ENCODE data around the gene PPP2R2D.
"Not testable (repeated sequence)": the region's sequence is repeated elsewhere in the genome, so short reads cannot be mapped to it uniquely, and the experiment has no call there.

Gene PPP2R2D

DNA sequence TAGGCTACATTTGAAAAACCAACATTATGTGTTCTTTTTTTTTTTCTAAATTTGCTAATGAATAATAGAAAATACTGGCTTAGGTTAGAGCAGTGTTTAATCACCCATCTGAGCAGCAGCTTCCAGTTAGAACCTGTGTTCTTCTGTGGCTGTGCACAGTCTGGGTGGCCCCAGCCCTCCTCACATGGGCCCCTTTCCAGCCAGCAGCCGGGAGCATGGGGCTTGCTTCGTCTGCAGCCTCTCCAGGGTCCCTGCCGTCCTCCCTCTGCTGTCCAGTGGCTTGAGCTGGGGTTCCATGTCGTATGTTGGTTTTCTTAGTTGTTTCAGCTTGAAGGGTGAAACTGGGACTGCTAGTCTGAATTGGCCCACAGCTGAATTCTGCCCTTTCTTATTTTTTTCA is 43.6 kb downstream of the PPP2R2D start:
- Histone ChIP-seq H3K27me3 (no peaks in the 10 kb centered on the region), H3K4me3 (no peak overlapping the region), H4K20me1 (peaks cover 65% of the 10 kb centered on the region), H3K9ac (no peak overlapping the region), H3K9me3 (no peaks in the 10 kb centered on the region), H3K4me1 (no peaks in the 10 kb centered on the region), H3K4me2 (no peak overlapping the region), H3K36me3 (peaks cover 99% of the 10 kb centered on the region), H3K27ac (no peak overlapping the region)
- TF ChIP-seq Cebpa-rat (IDR thresholded peaks at IDR 0.05), result no peak

DNA sequence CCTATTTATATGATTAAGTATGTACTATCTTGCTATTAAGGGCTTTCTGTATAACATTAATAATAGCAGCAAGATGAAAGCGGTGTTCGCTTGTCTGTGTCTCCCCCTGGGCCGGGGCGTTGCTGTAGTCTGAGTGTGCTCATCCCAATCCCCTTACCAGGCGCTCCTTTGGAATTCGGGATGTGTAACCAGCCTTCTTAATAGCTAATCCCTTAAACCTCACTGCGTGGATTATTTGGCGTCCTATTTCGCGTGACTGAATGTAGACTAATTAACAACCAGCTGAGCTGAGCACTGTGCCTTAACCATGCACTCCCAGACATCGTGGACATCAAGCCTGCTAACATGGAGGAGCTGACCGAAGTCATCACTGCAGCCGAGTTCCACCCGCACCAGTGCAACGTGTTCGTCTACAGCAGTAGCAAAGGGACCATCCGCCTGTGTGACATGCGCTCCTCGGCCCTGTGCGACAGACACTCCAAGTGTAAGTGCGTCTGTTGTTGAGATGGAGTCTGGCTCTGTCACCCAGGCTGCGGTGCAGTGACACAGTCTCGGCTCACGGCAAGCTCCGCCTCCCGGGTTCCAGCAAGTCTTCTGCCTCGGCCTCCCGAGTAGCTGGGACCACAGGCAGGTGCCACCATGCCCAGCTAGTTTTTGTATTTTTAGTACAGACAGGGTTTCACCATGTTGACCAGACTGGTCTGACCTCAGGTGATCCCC is 44.3 kb downstream of the PPP2R2D start:
- Histone ChIP-seq H4K20me1 (peaks cover 62% of the 10 kb centered on the region), H3K27ac (no peak overlapping the region), H3K4me1 (no peaks in the 10 kb centered on the region), H3K4me3 (no peak overlapping the region), H3K9me3 (no peaks in the 10 kb centered on the region), H3K27me3 (no peaks in the 10 kb centered on the region), H3K4me2 (no peak overlapping the region), H3K36me3 (peaks cover 98% of the 10 kb centered on the region), H3K9ac (no peak overlapping the region)
- TF ChIP-seq Cebpa-rat (IDR thresholded peaks at IDR 0.05), result no peak

DNA sequence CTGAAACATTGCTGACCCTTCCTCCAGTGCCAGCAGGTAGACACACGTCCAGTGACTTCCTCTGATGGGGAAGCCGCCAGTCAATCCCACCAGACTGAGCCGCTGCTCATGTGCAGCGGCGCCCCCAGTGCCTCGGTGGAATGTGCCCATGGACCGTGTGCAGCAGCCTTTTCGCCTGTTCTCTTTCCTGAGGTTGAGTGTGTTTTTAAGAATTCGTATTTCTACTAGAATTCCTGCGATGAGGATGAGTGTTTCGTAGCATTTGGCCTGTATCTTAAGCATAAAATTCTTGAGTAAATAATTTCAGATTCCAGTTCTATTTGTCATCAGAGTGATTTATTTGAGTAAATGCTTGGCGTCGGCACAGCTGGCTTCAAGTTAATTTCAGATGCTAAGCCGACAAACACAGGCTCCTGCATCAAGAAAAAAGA is 45.5 kb downstream of the PPP2R2D start:
- H3K4me2 ChIP-seq, result no peak overlapping the region
- H3K36me3 ChIP-seq, result peaks cover 98% of the 10 kb centered on the region
- H3K9ac ChIP-seq, result no peak overlapping the region

DNA sequence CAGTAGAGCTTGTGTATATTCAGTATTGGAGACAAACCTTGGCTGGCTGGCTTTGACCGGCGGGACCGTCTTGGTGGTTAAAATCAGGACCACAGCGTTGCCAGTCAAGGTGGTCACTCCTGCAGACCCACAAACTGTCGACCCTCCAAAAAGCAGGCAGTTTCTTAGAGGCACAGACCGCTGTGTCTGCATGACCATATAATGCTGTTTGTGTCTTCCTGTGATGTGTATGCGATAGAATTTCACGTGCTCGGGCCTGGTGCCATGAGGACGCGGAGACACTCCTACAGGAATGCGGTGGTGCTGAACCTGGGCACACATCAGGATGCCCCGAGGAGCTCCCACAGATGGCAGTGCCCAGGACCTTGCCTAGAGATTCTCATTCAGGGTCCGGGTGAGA is 46.1 kb downstream of the PPP2R2D start:
- Histone ChIP-seq H3K4me3 (no peak overlapping the region), H3K4me2 (no peak overlapping the region), H3K9me3 (no peaks in the 10 kb centered on the region; the same call in 1 of the 2 replicates), H3K36me3 (peaks cover 98% of the 10 kb centered on the region), H3K27me3 (no peaks in the 10 kb centered on the region), H3K27ac (no peak overlapping the region), H3K4me1 (no peaks in the 10 kb centered on the region), H3K9ac (no peak overlapping the region), H4K20me1 (peaks cover 49% of the 10 kb centered on the region)
- no peak for TF ChIP-seq Cebpa-rat (IDR thresholded peaks at IDR 0.05)

More for the DNA sequence above, 45.5 kb downstream of the PPP2R2D start:
- H3K4me1 ChIP-seq, result no peaks in the 10 kb centered on the region
- no peak overlapping the region for H3K27ac ChIP-seq
- H3K9me3 ChIP-seq, result no peaks in the 10 kb centered on the region
- no peak for TF ChIP-seq Cebpa-rat (IDR thresholded peaks at IDR 0.05)
- peaks cover 54% of the 10 kb centered on the region for H4K20me1 ChIP-seq
- H3K4me3 ChIP-seq, result no peak overlapping the region
- no peaks in the 10 kb centered on the region for H3K27me3 ChIP-seq

DNA sequence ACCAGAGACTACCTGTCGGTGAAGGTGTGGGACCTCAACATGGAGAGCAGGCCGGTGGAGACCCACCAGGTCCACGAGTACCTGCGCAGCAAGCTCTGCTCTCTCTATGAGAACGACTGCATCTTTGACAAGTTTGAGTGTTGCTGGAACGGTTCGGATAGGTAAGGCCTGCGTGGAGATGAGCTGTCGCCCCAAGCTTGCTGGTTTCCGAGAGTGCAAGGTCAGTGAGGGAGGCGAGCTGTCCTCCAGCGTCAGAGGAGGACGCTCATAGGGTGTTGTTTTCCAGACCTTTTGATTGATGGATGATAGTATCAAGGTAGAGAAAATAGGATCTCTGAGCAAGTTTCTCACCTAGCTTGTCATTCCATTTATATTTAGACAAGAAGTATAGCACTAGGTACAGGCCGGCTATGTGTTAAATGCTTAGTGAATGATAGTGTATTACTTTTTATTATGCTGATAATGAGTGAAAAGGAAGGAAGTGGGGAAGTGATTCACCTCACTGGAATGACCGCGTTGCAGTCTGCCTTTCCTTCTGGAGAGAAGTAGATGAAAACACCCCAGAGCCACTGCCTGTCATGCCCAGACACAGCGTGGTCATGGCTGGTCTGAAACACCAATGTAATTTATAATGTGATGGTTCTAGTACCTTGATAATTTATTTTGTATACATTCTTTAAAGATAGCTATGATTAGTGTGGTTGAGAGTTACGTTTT is 47.0 kb downstream of the PPP2R2D start:
- no peaks in the 10 kb centered on the region for H3K27me3 ChIP-seq
- H3K4me3 ChIP-seq, result no peak overlapping the region
- H3K9ac ChIP-seq, result no peak overlapping the region
- H3K4me1 ChIP-seq, result no peaks in the 10 kb centered on the region
- peaks cover 44% of the 10 kb centered on the region for H4K20me1 ChIP-seq
- H3K36me3 ChIP-seq, result peaks cover 92% of the 10 kb centered on the region
- no peak overlapping the region for H3K27ac ChIP-seq
- no peak overlapping the region for H3K4me2 ChIP-seq
- H3K9me3 ChIP-seq, result no peaks in the 10 kb centered on the region; the same call in 1 of the 2 replicates
- TF ChIP-seq Cebpa-rat (IDR thresholded peaks at IDR 0.05), result no peak

DNA sequence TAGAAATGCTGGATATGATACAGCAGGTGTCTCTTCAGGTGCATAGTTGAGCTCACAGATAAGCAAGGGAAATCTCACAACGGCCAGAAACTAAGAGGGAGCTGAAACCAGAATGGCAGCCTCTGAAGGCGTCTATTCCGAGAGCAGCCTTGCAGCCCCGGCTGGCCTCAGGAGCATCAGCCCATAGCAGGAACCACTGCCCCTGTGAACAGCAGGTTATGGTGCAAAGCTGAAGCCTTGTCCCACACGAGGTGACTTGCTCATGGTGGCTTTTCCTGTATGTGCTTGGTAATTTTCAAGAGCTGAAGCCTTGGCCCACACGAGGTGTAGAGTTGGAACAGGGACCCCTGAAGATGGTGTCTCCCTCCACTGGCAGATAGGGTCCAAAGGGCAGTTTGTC is 47.7 kb downstream of the PPP2R2D start:
- peaks cover 44% of the 10 kb centered on the region for H4K20me1 ChIP-seq
- no peaks in the 10 kb centered on the region; the same call in 1 of the 2 replicates for H3K9me3 ChIP-seq
- H3K4me1 ChIP-seq, result no peaks in the 10 kb centered on the region
- no peak overlapping the region for H3K27ac ChIP-seq
- TF ChIP-seq Cebpa-rat (IDR thresholded peaks at IDR 0.05), result no peak
- no peak overlapping the region for H3K4me3 ChIP-seq
- no peak overlapping the region for H3K4me2 ChIP-seq
- no peak overlapping the region for H3K9ac ChIP-seq
- H3K36me3 ChIP-seq, result peaks cover 92% of the 10 kb centered on the region
- no peaks in the 10 kb centered on the region for H3K27me3 ChIP-seq

DNA sequence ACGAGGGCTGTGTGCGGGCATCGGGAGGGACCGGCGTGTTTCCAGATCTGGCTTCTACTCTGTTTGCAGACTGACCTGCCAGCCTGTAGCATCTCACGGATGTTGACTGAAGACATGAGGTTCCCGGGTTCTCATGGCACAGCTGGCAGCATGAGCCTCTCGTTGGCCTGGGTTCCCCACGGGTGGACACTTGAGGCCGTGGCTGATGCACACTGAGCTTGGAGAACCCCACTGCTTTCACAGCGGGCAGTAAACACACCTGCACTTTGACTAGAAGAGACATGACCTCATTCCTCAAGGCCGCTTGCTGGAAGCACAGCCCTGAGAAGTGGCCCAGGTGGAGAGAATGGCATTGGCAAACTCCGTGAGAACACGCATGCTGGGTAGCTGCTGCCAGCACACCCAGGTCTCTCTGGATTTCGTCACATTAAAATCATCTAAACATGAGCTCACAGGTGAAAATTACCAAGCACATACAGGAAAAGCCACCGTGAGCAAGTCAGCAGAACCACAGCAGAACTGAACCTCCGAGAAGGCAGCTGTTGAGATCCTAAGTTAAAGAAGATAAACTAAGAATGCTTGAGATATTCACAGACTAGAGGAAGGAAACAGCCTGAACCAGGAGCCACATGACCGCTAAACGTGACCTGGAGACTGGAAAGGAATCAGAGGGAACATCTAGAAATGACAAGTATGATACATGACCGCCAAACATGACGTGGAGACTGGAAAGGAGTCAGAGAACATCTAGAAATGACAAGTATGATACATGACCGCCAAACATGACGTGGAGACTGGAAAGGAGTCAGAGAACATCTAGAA is 48.4 kb downstream of the PPP2R2D start:
- no peaks in the 10 kb centered on the region for H3K4me1 ChIP-seq
- H3K4me2 ChIP-seq, result no peak overlapping the region
- no peak overlapping the region for H3K27ac ChIP-seq
- H3K36me3 ChIP-seq, result peaks cover 92% of the 10 kb centered on the region
- H4K20me1 ChIP-seq, result peaks cover 45% of the 10 kb centered on the region
- no peak overlapping the region for H3K4me3 ChIP-seq
- no peaks in the 10 kb centered on the region; the same call in 1 of the 2 replicates for H3K9me3 ChIP-seq
- TF ChIP-seq Cebpa-rat (IDR thresholded peaks at IDR 0.05), result no peak
- H3K9ac ChIP-seq, result no peak overlapping the region
- H3K27me3 ChIP-seq, result no peaks in the 10 kb centered on the region

DNA sequence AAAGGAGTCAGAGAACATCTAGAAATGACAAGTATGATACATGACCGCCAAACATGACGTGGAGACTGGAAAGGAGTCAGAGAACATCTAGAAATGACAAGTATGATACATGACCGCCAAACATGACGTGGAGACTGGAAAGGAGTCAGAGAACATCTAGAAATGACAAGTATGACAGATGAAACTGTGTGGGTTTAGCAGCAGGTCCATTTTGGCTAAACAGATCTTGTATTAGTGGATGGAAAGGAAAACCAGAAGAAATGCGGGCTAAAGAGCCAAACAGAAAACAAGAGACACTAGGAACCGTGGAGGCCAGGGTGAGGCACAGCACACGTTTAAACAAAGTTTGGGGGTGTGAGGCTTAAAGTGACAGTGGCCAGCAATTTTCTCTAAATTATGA is 49.1 kb downstream of the PPP2R2D start:
- not testable (repeated sequence) for H3K9me3 ChIP-seq, H3K27ac ChIP-seq, H3K4me3 ChIP-seq, H3K4me1 ChIP-seq, H3K4me2 ChIP-seq, H3K27me3 ChIP-seq, H3K9ac ChIP-seq
- H4K20me1 ChIP-seq, result peaks cover 46% of the 10 kb centered on the region
- peaks cover 92% of the 10 kb centered on the region for H3K36me3 ChIP-seq

DNA sequence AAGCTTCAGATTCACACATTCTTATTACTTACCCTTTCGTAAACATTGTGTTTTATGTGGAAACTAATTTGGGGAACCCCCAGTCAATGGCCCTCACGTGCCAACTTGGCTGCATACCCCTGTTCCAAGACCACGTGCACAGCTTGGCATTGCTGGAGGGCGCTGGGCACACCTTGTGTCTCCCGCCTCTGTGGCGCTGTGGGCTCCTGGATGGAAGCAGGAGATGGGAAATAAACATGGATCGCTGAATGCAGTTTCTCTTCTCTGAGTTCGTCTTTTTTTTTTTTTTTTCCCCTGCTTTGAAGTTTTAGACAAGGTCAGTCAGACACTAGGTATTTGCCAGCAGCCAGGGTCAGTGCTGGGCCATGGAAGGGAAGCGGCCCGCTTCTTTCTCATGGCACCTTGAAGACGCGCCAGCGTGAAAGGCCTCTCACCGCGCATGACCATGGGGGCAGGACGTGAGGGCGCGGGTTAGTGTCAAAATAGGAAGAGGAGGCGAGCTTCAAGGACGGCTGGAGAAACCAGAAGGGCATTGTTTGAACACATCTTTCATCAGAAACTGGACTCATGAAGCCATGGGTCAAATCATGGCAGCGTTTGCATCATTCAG is 53.7 kb downstream of the PPP2R2D start:
- Histone ChIP-seq H4K20me1 (peaks cover 35% of the 10 kb centered on the region), H3K9ac (no peak overlapping the region), H3K4me3 (no peak overlapping the region), H3K4me2 (no peak overlapping the region), H3K9me3 (no peaks in the 10 kb centered on the region; the same call in 1 of the 2 replicates), H3K36me3 (peaks cover 90% of the 10 kb centered on the region), H3K27me3 (no peaks in the 10 kb centered on the region), H3K27ac (no peak overlapping the region), H3K4me1 (no peaks in the 10 kb centered on the region)
- TF ChIP-seq Cebpa-rat (IDR thresholded peaks at IDR 0.05), result no peak

All from BLaER1 (cell line).